Measurements from ENCODE around the gene TMEM267.

Gene TMEM267

DNA sequence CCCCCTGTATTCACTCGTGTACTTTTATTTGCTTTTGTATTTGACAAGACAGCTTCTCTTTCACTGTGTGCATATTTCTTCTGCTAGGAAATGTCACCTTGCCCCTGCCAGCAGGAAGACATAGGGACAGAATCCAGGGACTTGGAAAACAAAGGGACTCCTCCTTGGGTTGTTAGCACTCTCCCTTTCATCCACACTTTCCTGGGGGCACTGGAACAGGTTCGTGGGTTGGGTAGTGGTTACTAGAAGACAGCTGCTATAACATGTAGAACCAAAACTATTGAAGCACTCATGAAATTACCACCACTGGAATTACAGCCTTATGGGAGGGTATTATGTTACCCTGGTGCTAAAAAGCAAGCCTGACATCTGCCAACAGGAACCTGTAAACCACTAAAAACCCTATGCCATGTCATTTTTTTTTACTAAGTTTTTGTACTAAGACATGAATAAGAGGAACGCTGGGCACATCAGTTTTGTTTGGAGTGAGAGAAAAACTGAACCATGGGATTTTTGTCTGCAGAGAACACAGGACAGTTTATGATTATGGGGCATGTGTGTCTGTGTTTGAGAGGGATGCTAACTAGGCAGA lies 66.8 kb downstream of the TMEM267 start:
- no peak overlapping the region for H3K4me3 ChIP-seq (replicated peaks; ENCODE audit: low read depth, low read length)
- no peak for DNase-seq (ENCODE audit: extremely low read depth, low read depth)
- no peak for TF ChIP-seq CTCF (IDR thresholded peaks at IDR 0.05; ENCODE audit: low read depth, low read length, missing control alignments)

DNA sequence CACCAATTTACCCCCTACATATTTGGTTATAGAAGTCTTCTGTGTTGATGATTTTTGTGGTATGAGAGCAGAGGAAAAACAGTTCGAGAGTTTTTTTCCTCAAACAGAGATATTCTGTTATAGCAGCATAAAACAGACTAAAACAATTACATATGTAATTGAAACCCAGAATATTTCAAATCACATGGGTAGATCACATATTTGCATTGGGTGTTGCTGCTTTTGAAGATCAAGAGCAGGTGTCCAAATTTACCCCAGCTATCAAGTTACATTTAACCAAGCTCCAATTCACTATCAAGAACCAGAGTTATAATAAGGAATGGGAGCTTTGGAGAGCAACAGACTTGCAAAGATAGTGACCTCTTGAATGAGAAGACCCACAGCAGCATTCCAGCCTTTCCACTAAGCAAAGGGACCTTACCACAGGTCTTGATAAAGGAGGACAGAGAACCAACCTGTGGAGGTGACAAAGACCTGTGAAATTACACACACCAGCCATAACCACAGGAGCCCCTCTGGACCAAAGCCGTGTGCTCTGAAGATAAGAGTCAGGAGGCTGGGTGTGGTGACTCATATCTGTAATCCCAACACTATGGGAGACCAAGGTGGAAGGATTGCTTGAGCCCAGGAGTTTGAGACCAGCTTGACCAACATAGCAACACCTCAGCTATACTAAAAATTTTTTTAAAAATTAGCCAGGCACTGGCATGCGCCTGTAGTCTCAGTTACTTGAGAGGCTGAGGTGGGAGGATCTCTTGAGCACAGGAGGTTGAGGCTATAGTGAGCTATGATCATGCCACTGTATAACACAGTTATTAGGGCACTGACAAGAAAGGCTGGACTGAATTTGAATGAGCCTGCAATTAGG lies 67.5 kb downstream of the TMEM267 start:
- no peak for TF ChIP-seq CTCF (IDR thresholded peaks at IDR 0.05; ENCODE audit: low read depth, low read length, missing control alignments)
- no peak for DNase-seq (ENCODE audit: extremely low read depth, low read depth)
- no peak overlapping the region for H3K4me3 ChIP-seq (replicated peaks; ENCODE audit: low read depth, low read length)

DNA sequence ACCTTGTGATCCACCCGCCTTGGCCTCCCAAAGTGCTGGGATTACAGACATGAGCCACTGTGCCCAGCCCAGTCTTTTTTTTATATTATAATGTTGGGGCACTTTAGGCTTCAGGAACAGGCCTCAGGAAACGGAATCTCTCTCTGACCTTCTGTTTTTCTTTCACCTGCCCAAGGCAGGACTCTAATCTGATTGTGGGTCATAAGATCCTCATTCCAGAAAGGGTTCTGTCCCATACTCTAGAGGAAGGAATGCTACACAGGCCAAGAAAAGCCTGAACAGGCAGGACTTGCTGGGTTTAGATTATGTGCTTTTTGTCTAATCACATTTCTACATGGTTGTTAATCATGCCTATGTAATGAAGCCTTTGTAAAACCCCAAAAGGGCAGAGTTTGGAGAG lies 69.7 kb downstream of the TMEM267 start:
- DNase-seq (ENCODE audit: extremely low read depth, low read depth) = no peak
- H3K4me3 ChIP-seq (replicated peaks; ENCODE audit: low read depth, low read length) = no peak overlapping the region
- no peak for TF ChIP-seq CTCF (IDR thresholded peaks at IDR 0.05; ENCODE audit: low read depth, low read length, missing control alignments)

DNA sequence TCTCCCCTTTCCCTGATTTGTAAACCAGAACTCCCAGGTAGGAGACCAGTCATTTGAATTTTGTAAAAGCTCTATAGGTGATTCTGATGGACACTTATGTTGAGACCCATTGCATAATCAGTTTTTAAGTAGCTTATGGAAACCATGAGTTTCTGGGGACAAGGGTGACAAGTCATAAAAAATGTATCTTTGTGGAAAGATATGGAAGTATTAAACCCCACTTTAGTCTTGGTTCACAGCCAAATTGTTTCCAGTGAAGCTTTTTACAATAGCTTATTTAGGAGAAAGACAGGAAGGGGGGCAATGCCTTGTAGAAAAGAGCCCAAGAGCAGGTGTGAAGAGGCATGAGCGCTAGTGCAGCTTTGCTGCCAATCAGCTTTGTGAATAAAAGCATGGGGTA lies 71.0 kb downstream of the TMEM267 start:
- no peak for DNase-seq (ENCODE audit: extremely low read depth, low read depth)
- no peak for TF ChIP-seq CTCF (IDR thresholded peaks at IDR 0.05; ENCODE audit: low read depth, low read length, missing control alignments)
- H3K4me3 ChIP-seq (replicated peaks; ENCODE audit: low read depth, low read length) = no peak overlapping the region

DNA sequence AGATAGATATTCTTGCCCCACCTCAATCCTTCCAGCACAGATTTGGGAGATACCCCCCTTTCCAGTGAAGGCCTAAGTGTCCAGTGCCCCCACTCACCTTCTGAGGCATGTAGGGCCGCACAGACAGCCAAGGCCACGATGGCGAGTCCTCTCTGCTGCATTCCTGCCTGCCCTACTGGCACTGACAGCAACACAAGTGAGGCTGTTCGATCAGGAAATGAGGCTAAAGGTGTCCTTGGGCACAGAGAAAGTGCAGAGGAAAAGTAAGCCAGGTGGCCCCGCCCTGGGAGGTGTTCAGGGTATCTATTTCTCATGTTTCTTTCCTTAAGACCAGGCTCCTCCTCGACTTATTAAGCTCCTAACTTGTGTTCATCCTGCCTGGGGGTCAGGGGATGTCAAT lies 71.5 kb downstream of the TMEM267 start, which contains the start of gene CCL28:
Gene CCL28, minus strand, starts transcription at position 236 of the 400 bp plus-strand sequence. Its CDS starts 75 bp downstream, at position 161.
- DNase-seq (ENCODE audit: extremely low read depth, low read depth) = no peak
- no peak for TF ChIP-seq CTCF (IDR thresholded peaks at IDR 0.05; ENCODE audit: low read depth, low read length, missing control alignments)
- H3K4me3 ChIP-seq (replicated peaks; ENCODE audit: low read depth, low read length) = no peak within 1 kb of the TSS

GRCh38 chr5:43411495-43411894 lies 72.2 kb downstream of the TMEM267 start:
- DNase-seq (ENCODE audit: extremely low read depth, low read depth) = no peak
- TF ChIP-seq CTCF (IDR thresholded peaks at IDR 0.05; ENCODE audit: low read depth, low read length, missing control alignments) = no peak
- H3K4me3 ChIP-seq (replicated peaks; ENCODE audit: low read depth, low read length) = no peak overlapping the region

Data from HFF-Myc (cell line).